GM23338 (cell line): Measurements from ENCODE around the gene SMYD1. TPM values are rescaled to one million over a fixed set of nuclear protein-coding genes. Genes with fewer than 3 reads are reported as not detected.

Experiments used
- ATAC-seq: fragments of 200-7000 bp; cut with Tn5 transposase; 3 replicates; pipeline ENCODE4 v1.9.1; 2020
- DNase-seq: peaks from one replicate; pipeline ENCODE4 v3.0.0-alpha.2; 2015; ENCODE audit warnings: low spot score
- H2AFZ ChIP-seq: fragments of 200-600 bp; sonication (generic); 2 replicates; pipeline ENCODE4 v1.8.0; 2016; ENCODE audit warnings: antibody characterized with exemption, mild to moderate bottlenecking, moderate library complexity
- H3F3A ChIP-seq: fragments of 200-600 bp; sonication (generic); replicated peaks from 2 replicates; pipeline ENCODE4 v1.8.0; 2017; ENCODE audit warnings: antibody characterized with exemption, mixed run types, low read depth
- H3K27ac ChIP-seq: fragments of 200-600 bp; sonication (generic); 2 replicates; pipeline ENCODE4 v1.6.1; 2016; ENCODE audit warnings: low read depth
- H3K27me3 ChIP-seq: fragments of 200-600 bp; sonication (generic); 2 replicates; pipeline ENCODE4 v1.8.0; 2016; ENCODE audit warnings: mild to moderate bottlenecking, mixed run types, moderate library complexity; ENCODE audit not compliant: insufficient read depth
- H3K36me3 ChIP-seq: fragments of 200-600 bp; sonication (generic); 2 replicates; pipeline ENCODE4 v1.8.0; 2016; ENCODE audit warnings: mild to moderate bottlenecking; ENCODE audit not compliant: insufficient read depth
- H3K4me1 ChIP-seq: fragments of 200-600 bp; sonication (generic); 2 replicates; pipeline ENCODE4 v1.8.0; 2016; ENCODE audit warnings: mild to moderate bottlenecking, moderate library complexity; ENCODE audit not compliant: insufficient read depth
- H3K4me2 ChIP-seq: fragments of 200-600 bp; sonication (generic); 2 replicates; pipeline ENCODE4 v1.7.1; 2017; ENCODE audit warnings: mixed run types
- H3K4me3 ChIP-seq: fragments of 200-600 bp; sonication (generic); 2 replicates; pipeline ENCODE4 v1.6.1; 2016; ENCODE audit warnings: mixed run types
- H3K79me2 ChIP-seq: fragments of 200-600 bp; sonication (generic); replicated peaks from 2 replicates; pipeline ENCODE4 v1.8.0; 2017; ENCODE audit warnings: mild to moderate bottlenecking; ENCODE audit not compliant: insufficient read depth
- H3K9me2 ChIP-seq: fragments of 200-600 bp; sonication (generic); 2 replicates; pipeline ENCODE4 v1.8.0; 2017; ENCODE audit not compliant: insufficient read depth
- H4K20me1 ChIP-seq: fragments of 200-600 bp; sonication (generic); replicated peaks from 2 replicates; pipeline ENCODE4 v1.8.0; 2017; ENCODE audit warnings: mild to moderate bottlenecking; ENCODE audit not compliant: insufficient read depth
- H3K27ac Mint-ChIP-seq: 2 replicates; pipeline ENCODE4 v1.8.0; 2020; ENCODE audit warnings: inconsistent platforms, mild to moderate bottlenecking, moderate library complexity, mixed read lengths
- H3K27me3 Mint-ChIP-seq: 3 replicates; pipeline ENCODE4 v1.8.0; 2022; ENCODE audit warnings: low read depth, mild to moderate bottlenecking, moderate library complexity, mixed read lengths, inconsistent platforms; ENCODE audit not compliant: insufficient read depth, poor library complexity
- H3K36me3 Mint-ChIP-seq: 3 replicates; pipeline ENCODE4 v1.8.0; 2021; ENCODE audit warnings: low read depth, mild to moderate bottlenecking, inconsistent platforms, moderate library complexity, mixed read lengths
- H3K4me1 Mint-ChIP-seq: 3 replicates; pipeline ENCODE4 v1.8.0; 2020; ENCODE audit warnings: mild to moderate bottlenecking, inconsistent platforms, mixed read lengths
- H3K4me3 Mint-ChIP-seq: 3 replicates; pipeline ENCODE4 v1.8.0; 2021; ENCODE audit warnings: moderate library complexity, mild to moderate bottlenecking, inconsistent platforms, mixed read lengths
- H3K9me3 Mint-ChIP-seq: 3 replicates; pipeline ENCODE4 v1.8.0; 2020; ENCODE audit warnings: moderate library complexity, mild to moderate bottlenecking, inconsistent platforms, mixed read lengths
- CTCF ChIP-seq, 2 experiments: fragments of 200-600 bp in 1 of 2; sonication (generic) in 1 of 2; conservative IDR thresholded peaks; 2 replicates each; pipeline versions ENCODE4 v1.5.1 to v1.6.1; 2016 to 2017; ENCODE audit warnings: antibody characterized with exemption in 2 of 2, low read depth in 2 of 2, mild to moderate bottlenecking in 2 of 2, moderate library complexity in 1 of 2
- ETS1 ChIP-seq: IDR thresholded peaks from 2 replicates; pipeline ENCODE4 v1.6.1; 2016; ENCODE audit warnings: antibody characterized with exemption
- NANOG ChIP-seq: IDR thresholded peaks from 2 replicates; pipeline ENCODE4 v1.6.1; 2016; ENCODE audit warnings: antibody characterized with exemption, borderline replicate concordance
- POLR2AphosphoS5 ChIP-seq: IDR thresholded peaks from 2 replicates; pipeline ENCODE4 v1.6.1; 2016; ENCODE audit warnings: antibody characterized with exemption, low read depth
- REST ChIP-seq: IDR thresholded peaks from one replicate; pipeline ENCODE4 v1.6.1; 2018; ENCODE audit warnings: antibody characterized with exemption; ENCODE audit not compliant: unreplicated experiment
- ZNF462 ChIP-seq: fragments of 250-450 bp; sonication (Bioruptor Pico); IDR thresholded peaks from 2 replicates; pipeline ENCODE4 v1.5.0; 2020; ENCODE audit warnings: mild to moderate bottlenecking, moderate library complexity
- polyA plus RNA-seq: library from polyadenylated mRNA; unstranded; fragments of >200 nt; fragmentation: Nextera tagmentation; extraction: Ambion mirVana; gene quantifications from 2 replicates; pipeline ENCODE4 v1.2.1, GENCODE V29; 2016
- total RNA-seq: library from RNA; depleted of rRNA; stranded (reverse); fragments of >200 nt; shearing (Covaris generic); gene quantifications from 2 replicates; pipeline ENCODE4 v1.2.3, GENCODE V29; 2014

SMYD1 gene
- total and polyA plus RNA-seq, 2 experiments from 2014 or later = 0.07 TPM; not detected in 1

GRCh38 chr2:88036182-88036581 is 31.4 kb upstream of the SMYD1 start (continued):
- TF ChIP-seq REST = no peak
- TF ChIP-seq CTCF (conservative IDR thresholded peaks at IDR 0.05; ENCODE audit: low read depth in 2 of 2) = no peak
- no peak for TF ChIP-seq ETS1

GRCh38 chr2:88036606-88037005 is 31.0 kb upstream of the SMYD1 start:
- Histone ChIP-seq H3K9me2 (no peaks in the 10 kb centered on the region), H3K27me3 (no peaks in the 10 kb centered on the region), H3K4me3 (no peak overlapping the region), H3K4me1 (no peaks in the 10 kb centered on the region), H4K20me1 (no peaks in the 10 kb centered on the region), H3K79me2 (no peaks in the 10 kb centered on the region), H2AFZ (no peak overlapping the region), H3K4me2 (no peak overlapping the region), H3K27ac (no peak overlapping the region), H3F3A (no peaks in the 10 kb centered on the region), H3K36me3 (0 out of 2 replicates have a peak, but pooled peaks cover 7% of the 10 kb centered on the region)
- Mint-ChIP-seq H3K4me1 (no peaks in the 10 kb centered on the region; the same call in 2 of the 3 replicates), H3K27me3 (no peaks in the 10 kb centered on the region), H3K36me3 (peaks cover 3% of the 10 kb centered on the region; the same call in 1 of the 3 replicates), H3K9me3 (no peaks in the 10 kb centered on the region), H3K27ac (no peak overlapping the region), H3K4me3 (no peak overlapping the region)
- no peak for DNase-seq
- ATAC-seq = no peak
- TF ChIP-seq ZNF462 (CRISPR knock-in tag) (no peak), ETS1 (no peak), REST (no peak), POLR2AphosphoS5 (no peak), NANOG (no peak)
